Nephron progenitor cell (in vitro differentiated cells): ENCODE results near the gene ANKRD2.

Experiments used
- DNase-seq: peaks from one replicate; pipeline ENCODE4 v3.0.0; 2021
- H3K27ac Mint-ChIP-seq: 2 replicates; pipeline ENCODE4 v1.8.0; 2021; ENCODE audit warnings: mild to moderate bottlenecking, moderate library complexity, mixed read lengths
- H3K27me3 Mint-ChIP-seq: 2 replicates; pipeline ENCODE4 v1.8.0; 2021; ENCODE audit warnings: mild to moderate bottlenecking, low read depth, mixed read lengths; ENCODE audit not compliant: poor library complexity
- H3K36me3 Mint-ChIP-seq: 2 replicates; pipeline ENCODE4 v1.8.0; 2021; ENCODE audit warnings: low read depth, mixed read lengths
- H3K4me1 Mint-ChIP-seq: 2 replicates; pipeline ENCODE4 v1.8.0; 2021; ENCODE audit warnings: mixed read lengths
- H3K4me3 Mint-ChIP-seq: 2 replicates; pipeline ENCODE4 v1.8.0; 2021; ENCODE audit warnings: mild to moderate bottlenecking, moderate library complexity, mixed read lengths
- H3K9me3 Mint-ChIP-seq: 2 replicates; pipeline ENCODE4 v1.8.0; 2021; ENCODE audit warnings: mild to moderate bottlenecking, moderate library complexity, mixed read lengths
- CTCF ChIP-seq: fragments of 200-600 bp; sonication (generic); IDR thresholded peaks from 2 replicates; pipeline ENCODE4 v1.5.0; 2021; ENCODE audit warnings: antibody characterized with exemption

Gene ANKRD2

GRCh38 chr10:97589479-97589878, 16.9 kb downstream of the ANKRD2 start, which contains the start of gene C10orf62:
TSS of gene C10orf62 (plus strand) at chr10:97589721. CDS start at chr10:97589898, 177 bp downstream.
- H3K36me3 Mint-ChIP-seq, result no peaks in the 10 kb centered on the region
- H3K4me1 Mint-ChIP-seq, result peaks cover 14% of the 10 kb centered on the region
- no peak within 1 kb of the TSS for H3K4me3 Mint-ChIP-seq
- no peak for TF ChIP-seq CTCF
- H3K27me3 Mint-ChIP-seq, result peaks cover under 1% of the 10 kb centered on the region
- H3K27ac Mint-ChIP-seq, result no peak within 1 kb of the TSS
- no peak for DNase-seq
- no peaks in the 10 kb centered on the region for H3K9me3 Mint-ChIP-seq

- no peaks in the 10 kb centered on the region for H3K9me3 Mint-ChIP-seq
- H3K27ac Mint-ChIP-seq, result no peak overlapping the region
- H3K4me3 Mint-ChIP-seq, result no peak overlapping the region
- H3K4me1 Mint-ChIP-seq, result peaks cover 6% of the 10 kb centered on the region
- no peaks in the 10 kb centered on the region for H3K36me3 Mint-ChIP-seq
- TF ChIP-seq CTCF, result no peak
- H3K27me3 Mint-ChIP-seq, result no peaks in the 10 kb centered on the region
- DNase-seq, result no peak
These were observed 17.6 kb downstream of the ANKRD2 start for GRCh38 chr10:97590082-97590747.

GRCh38 chr10:97590748-97591495, 18.3 kb downstream of the ANKRD2 start:
- H3K4me1 Mint-ChIP-seq, result no peaks in the 10 kb centered on the region
- no peak for DNase-seq
- no peak for TF ChIP-seq CTCF
- no peaks in the 10 kb centered on the region for H3K9me3 Mint-ChIP-seq
- H3K27me3 Mint-ChIP-seq, result no peaks in the 10 kb centered on the region
- no peak overlapping the region for H3K4me3 Mint-ChIP-seq
- H3K36me3 Mint-ChIP-seq, result no peaks in the 10 kb centered on the region
- no peak overlapping the region for H3K27ac Mint-ChIP-seq

GRCh38 chr10:97593421-97593820, 20.8 kb downstream of the ANKRD2 start:
- no peaks in the 10 kb centered on the region for H3K27me3 Mint-ChIP-seq
- no peaks in the 10 kb centered on the region for H3K9me3 Mint-ChIP-seq
- DNase-seq, result no peak
- no peak overlapping the region for H3K27ac Mint-ChIP-seq
- H3K4me3 Mint-ChIP-seq, result no peak overlapping the region
- no peak for TF ChIP-seq CTCF
- no peaks in the 10 kb centered on the region for H3K4me1 Mint-ChIP-seq
- no peaks in the 10 kb centered on the region for H3K36me3 Mint-ChIP-seq

- Mint-ChIP-seq H3K4me3 (no peak overlapping the region), H3K9me3 (no peaks in the 10 kb centered on the region), H3K27me3 (peaks cover 4% of the 10 kb centered on the region), H3K36me3 (no peaks in the 10 kb centered on the region), H3K27ac (no peak overlapping the region), H3K4me1 (peaks cover 10% of the 10 kb centered on the region)
- no peak for DNase-seq
- TF ChIP-seq CTCF, result no peak
These were observed 23.8 kb downstream of the ANKRD2 start for GRCh38 chr10:97596101-97597082.
